Measurements from ENCODE around the gene FBXL13. TPM values are rescaled to one million over a fixed set of nuclear protein-coding genes. Genes with fewer than 3 reads are reported as not detected.
"Not testable (repeated sequence)": the region's sequence is repeated elsewhere in the genome, so short reads cannot be mapped to it uniquely, and the experiment has no call there.

The FBXL13 gene
- polyA plus RNA-seq, 3 donors: 2.9 to 4.4 (median 2.9) TPM

GRCh38 chr7:102819151-102819550 is 255.4 kb downstream of the FBXL13 start:
- no peak for DNase-seq (ENCODE audit: extremely low read depth in 1 of 11, low read depth in 9 of 11, low spot score in 4 of 11)

DNA sequence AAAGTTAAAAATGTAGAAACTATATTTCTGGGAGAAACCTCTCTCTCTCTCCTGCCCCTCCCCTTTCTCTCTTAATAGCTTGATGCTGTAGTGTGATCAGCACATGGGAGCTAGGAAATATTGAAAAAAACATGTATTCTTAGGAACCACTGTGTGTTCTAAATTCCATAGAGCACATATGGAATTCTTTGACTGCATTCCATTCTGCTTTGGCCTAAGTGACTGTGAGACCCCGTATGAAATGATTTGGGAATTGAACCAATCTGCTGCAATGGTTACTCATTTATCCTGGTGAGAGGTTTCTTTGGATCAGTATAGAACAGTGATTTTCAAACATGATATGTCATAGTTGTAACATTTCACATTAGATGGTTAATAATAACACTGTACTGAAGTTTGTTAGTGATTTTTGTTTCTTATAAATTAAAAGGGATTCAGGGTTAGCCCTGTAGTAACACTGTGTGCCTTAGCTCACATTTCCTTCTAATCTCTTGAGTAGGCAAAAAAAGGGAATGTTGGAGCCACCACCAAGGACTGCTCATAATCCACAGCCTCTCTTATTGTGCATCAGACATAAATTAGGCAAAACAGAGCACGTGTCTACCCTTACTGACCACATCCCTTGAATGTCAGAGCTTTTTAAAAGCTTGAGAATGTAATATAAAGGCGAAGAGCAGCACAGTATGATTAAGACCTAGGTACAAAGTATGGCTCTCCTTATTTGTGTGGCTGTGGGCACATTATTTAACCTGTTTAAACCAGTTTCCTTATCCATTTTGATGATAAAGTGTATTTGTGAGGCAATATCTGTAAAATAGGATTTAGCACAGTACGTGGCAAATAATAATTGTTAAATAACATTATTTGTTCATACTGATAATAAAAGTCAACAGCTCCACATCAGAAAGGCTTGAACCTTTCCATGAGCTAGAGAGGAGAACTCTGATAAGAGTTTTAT is 256.7 kb downstream of the FBXL13 start:
- no peak for DNase-seq (ENCODE audit: extremely low read depth in 1 of 11, low read depth in 9 of 11, low spot score in 4 of 11)

DNA sequence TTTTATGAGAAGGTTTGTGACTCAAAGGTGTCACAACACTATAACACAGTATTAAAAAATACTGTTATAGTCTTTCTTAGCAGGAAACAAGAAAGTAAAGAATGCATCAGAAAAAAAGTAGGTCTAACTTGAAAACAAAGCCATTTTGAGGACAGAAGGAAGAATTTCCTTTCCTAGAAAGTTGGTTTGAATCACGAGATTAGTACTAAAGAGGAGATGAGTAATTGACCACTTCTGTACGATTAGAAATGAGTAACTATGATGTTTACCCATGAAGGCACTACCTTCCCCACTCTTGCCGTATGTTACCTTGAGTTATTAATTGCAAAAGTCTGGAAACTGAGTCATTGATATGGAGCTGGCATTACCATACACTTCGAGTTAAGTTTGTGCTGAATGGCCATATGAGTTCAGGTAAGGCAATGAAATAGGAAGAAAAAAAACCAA is 260.5 kb downstream of the FBXL13 start:
- no peak for DNase-seq (ENCODE audit: extremely low read depth in 1 of 11, low read depth in 9 of 11, low spot score in 4 of 11)

DNA sequence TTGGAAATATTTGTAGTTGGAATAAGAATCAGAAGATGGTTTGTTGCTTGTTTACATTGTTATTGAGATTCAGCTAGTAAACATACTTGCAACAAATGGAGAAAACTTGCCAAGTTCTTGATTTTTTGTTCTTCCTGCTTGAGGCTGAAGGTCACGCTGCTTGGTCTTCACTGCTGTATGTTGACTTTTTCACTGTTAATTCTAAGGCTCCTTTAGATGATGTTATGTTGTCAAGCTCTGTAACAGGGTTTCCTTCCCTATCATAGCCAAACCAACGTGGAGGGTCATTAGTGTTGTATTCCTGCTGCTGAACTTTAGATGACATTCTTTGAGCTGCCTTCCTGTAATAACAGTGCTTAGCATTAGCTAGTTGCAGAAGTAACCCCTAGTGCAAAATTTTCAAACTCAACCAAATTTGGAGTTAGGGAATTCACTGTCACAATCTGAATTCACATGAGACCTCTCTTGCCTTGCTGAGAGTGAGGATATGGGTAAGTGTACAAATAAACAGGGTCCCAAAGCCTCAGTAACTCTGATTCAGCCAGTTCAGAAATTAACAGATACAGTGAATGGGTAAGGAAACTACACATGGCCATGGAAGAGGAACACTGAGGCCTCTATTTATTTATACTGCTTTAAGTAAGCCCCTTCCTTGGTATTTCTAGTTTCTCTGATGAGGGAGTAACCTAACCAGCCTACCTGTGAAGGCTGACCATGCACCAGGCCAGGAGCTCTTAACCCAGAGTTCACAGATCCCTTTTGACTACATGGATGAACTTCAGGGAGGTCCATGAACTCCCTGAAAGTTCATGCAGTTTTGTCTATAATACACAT is 261.2 kb downstream of the FBXL13 start:
- peak in 7 of 11 donors; percentile 3 to 28 (median 14) for DNase-seq (ENCODE audit: extremely low read depth in 1 of 11, low read depth in 9 of 11, low spot score in 4 of 11)

DNA sequence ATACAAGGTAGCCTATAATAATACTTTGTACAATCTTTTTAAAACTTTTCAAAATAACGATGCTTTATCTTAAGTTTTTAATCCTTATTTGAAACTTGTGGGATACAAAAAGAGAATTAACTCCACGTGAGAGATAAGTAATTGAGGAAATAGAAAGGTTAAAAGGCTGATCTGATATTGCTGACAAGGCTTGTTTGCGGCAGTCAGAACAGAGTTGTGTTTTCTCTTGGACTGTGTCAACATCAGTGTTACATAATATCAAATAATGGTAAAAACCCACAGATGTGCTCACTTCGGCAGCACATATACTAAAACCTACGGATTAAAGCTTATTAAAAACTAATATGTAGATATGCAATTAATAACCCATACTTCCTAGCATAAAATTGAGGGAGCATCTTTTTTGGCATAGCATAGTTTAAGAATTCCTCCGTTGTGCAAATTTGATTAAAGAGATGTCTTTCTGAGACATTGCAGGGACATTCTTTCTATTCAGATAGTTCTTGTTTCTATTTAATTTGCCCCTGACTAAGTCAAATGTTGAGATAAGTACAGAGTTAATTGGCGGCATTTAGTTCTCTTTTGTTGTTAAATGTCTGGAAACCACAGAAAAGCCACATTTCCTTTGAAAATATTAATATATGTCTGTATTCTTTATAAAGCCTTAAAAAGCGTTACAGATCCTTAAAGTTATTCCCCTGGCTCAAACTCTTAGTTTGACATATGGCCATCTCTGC is 262.5 kb downstream of the FBXL13 start:
- DNase-seq (ENCODE audit: extremely low read depth in 1 of 11, low read depth in 9 of 11, low spot score in 4 of 11): no peak

GRCh38 chr7:102810916-102811315 is 263.7 kb downstream of the FBXL13 start:
- no peak for DNase-seq (ENCODE audit: extremely low read depth in 1 of 11, low read depth in 9 of 11, low spot score in 4 of 11)

GRCh38 chr7:102806613-102807012 is 268.0 kb downstream of the FBXL13 start:
- DNase-seq (ENCODE audit: extremely low read depth in 1 of 11, low read depth in 9 of 11, low spot score in 4 of 11): no peak

DNA sequence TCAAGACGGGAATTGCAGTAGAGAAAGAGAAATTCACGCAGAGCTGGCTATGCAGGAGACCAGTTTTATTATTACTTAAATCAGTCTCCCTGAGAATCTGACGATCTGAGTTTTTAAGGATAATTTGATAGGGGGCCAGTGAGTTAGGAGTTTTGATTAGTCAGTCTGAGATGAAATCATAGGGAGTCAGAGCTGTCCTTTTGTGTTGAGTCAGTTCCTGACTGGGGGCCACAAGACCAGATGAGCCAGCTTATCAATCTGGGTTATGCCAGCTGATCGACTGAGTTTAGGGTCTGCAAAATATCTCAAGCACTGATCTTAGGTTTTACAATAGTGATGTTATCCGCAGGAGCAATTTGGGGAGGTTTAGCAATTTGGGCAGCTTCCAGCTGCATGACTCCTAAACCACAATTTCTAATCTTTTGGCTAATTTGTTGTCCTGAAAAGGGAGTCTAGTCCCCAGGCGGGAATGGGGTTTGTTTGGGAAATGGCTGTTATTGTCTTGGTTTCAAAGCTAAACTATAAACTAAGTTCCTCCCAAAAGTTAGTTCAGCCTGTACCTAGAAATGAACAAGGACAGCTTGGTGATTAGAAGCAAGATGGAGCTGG is 278.5 kb downstream of the FBXL13 start:
- DNase-seq (ENCODE audit: extremely low read depth in 1 of 11, low read depth in 9 of 11, low spot score in 4 of 11): not testable (repeated sequence)

GRCh38 chr7:102794567-102794966 is 280.0 kb downstream of the FBXL13 start:
- DNase-seq (ENCODE audit: extremely low read depth in 1 of 11, low read depth in 9 of 11, low spot score in 4 of 11): not testable (repeated sequence)

- DNase-seq (ENCODE audit: extremely low read depth in 1 of 11, low read depth in 9 of 11, low spot score in 4 of 11): not testable (repeated sequence)
Measured at GRCh38 chr7:102791831-102792230, 282.8 kb downstream of the FBXL13 start.

DNA sequence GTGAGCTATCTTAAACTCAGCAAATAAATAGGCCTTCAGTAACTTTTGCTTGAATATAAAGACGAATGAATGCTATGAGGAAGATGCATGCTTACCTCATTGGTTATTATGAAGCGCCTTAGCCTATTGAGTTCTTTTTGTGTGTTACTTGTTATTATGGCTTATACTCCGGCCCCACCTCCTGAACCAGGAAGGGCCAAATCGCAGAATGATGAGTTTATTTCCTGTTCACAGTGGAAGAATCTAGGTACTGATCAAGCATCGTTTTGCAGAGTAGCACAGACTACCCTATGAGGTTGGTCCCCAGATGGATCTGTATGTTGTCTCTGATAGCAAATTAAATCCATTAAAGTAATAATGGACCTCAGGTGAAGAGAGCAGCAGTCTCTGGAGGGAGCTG is 283.2 kb downstream of the FBXL13 start:
- not testable (repeated sequence) for DNase-seq (ENCODE audit: extremely low read depth in 1 of 11, low read depth in 9 of 11, low spot score in 4 of 11)

GRCh38 chr7:102790364-102791100 is 284.1 kb downstream of the FBXL13 start:
- not testable (repeated sequence) for DNase-seq (ENCODE audit: extremely low read depth in 1 of 11, low read depth in 9 of 11, low spot score in 4 of 11)

GRCh38 chr7:102788770-102789169 is 285.8 kb downstream of the FBXL13 start:
- not testable (repeated sequence) for DNase-seq (ENCODE audit: extremely low read depth in 1 of 11, low read depth in 9 of 11, low spot score in 4 of 11)

DNA sequence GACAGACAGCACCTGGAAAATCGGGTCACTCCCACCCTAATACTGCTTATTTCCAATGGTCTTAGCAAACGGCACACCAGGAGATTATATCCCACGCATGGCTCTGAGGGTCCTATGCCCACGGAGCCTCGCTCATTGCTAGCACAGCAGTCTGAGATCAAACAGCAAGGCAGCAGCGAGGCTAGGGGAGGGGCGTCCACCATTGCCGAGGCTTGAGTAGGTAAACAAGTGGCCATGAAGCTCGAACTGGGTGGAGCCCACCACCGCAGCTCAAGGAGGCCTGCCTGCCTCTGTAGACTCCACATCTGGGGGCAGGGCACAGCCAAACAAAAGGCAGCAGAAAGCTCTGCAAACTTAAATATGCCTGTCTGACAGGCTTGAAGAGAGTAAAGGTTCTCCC is 293.7 kb downstream of the FBXL13 start:
- DNase-seq (ENCODE audit: extremely low read depth in 1 of 11, low read depth in 9 of 11, low spot score in 4 of 11): not testable (repeated sequence)

- DNase-seq (ENCODE audit: extremely low read depth in 1 of 11, low read depth in 9 of 11, low spot score in 4 of 11): not testable (repeated sequence)
Measured at GRCh38 chr7:102778663-102779062, 295.9 kb downstream of the FBXL13 start.

DNA sequence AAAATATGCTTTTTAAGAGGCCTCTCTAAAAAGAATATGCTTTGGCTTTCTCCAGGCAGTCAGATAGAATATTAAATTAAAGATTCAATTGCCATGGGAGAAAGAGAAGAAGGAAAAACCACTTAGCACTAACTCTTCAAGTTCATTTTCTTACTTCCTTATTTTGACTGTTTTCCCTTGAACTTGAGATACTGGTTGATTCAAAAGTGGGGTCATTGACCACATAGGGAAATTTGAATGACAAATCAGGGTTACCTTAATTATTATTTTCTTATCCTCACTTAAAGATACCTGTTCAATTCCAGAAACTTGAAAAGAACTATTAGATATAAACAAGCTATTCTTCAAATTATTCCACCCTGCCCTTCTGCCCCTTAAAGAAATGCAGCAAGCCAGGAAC is 298.4 kb downstream of the FBXL13 start:
- DNase-seq (ENCODE audit: extremely low read depth in 1 of 11, low read depth in 9 of 11, low spot score in 4 of 11): not testable (repeated sequence)

GRCh38 chr7:102770467-102770866 is 304.1 kb downstream of the FBXL13 start:
- DNase-seq (ENCODE audit: extremely low read depth in 1 of 11, low read depth in 9 of 11, low spot score in 4 of 11): not testable (repeated sequence)

DNA sequence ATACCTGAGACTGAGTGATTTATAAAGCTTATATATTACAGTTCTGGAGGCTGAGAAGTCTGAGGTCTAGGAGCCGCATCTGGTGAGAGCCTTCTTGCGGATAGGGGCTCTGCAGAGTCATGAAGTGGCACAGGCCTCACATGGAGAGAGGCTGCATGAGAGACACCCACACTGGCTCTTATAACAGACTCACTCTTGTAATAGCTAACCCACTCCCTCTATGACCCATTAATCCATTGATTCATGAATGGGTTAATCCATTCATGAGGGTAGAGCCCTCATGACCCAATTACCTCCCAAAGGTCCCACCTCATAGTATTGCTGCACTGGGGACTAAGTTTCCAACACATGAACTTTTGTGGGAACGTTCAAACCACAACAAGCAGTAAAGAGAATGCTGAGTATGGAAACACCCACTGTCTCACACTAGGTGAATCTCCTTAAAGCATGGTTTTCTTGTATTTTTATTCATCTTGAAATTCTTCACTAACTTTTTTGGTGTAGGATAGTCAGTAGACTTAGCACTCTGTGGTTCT is 304.9 kb downstream of the FBXL13 start:
- DNase-seq (ENCODE audit: extremely low read depth in 1 of 11, low read depth in 9 of 11, low spot score in 4 of 11): not testable (repeated sequence)
